A673 (cell line): ENCODE data around the gene MXD3. TPM values are rescaled to one million over a fixed set of nuclear protein-coding genes. Genes with fewer than 3 reads are reported as not detected.

Source experiments
- BruUV-seq: library from RNA; stranded (reverse); fragments of 400-500 nt; replicated peaks from 2 replicates; lab custom pipeline; 2021; lab: Mats Ljungman, UMichigan
- CTCF ChIA-PET: fragments of 300-600 bp; sonication (Branson Sonifier 250); formaldehyde crosslinking; loops from one replicate; lab custom pipeline; 2022; ENCODE audit warnings: antibody characterized with exemption; lab: Charles Lee
- POLR2A ChIA-PET: fragments of 300-600 bp; sonication (Branson Sonifier 250); formaldehyde crosslinking; loops from one replicate; lab custom pipeline; 2022; ENCODE audit warnings: antibody characterized with exemption; ENCODE audit not compliant: low non-redundant PET; lab: Charles Lee
- DNase-seq: peaks from one replicate; pipeline ENCODE4 v3.0.0-alpha.2; 2015; ENCODE audit warnings: low spot score
- H3K27ac ChIP-seq: fragments of 200-600 bp; sonication (generic); 2 replicates; pipeline ENCODE4 v1.5.1; 2016; ENCODE audit warnings: mixed run types, low read depth, mild to moderate bottlenecking, mixed read lengths, antibody characterized with exemption, low read length; ENCODE audit not compliant: poor library complexity, severe bottlenecking
- H3K27me3 ChIP-seq: fragments of 200-600 bp; sonication (generic); replicated peaks from 2 replicates; pipeline ENCODE4 v1.6.1; 2017; ENCODE audit warnings: mixed run types, low read depth, mild to moderate bottlenecking, mixed read lengths, antibody characterized with exemption, low read length; ENCODE audit not compliant: insufficient read depth, poor library complexity
- H3K36me3 ChIP-seq: fragments of 200-600 bp; sonication (generic); 2 replicates; pipeline ENCODE4 v1.6.1; 2016; ENCODE audit warnings: mixed run types, mild to moderate bottlenecking, mixed read lengths, antibody characterized with exemption, low read length; ENCODE audit not compliant: insufficient read depth, poor library complexity, severe bottlenecking
- H3K4me1 ChIP-seq: fragments of 200-600 bp; sonication (generic); 2 replicates; pipeline ENCODE4 v1.6.1; 2017; ENCODE audit warnings: mixed run types, mild to moderate bottlenecking, mixed read lengths, antibody characterized with exemption, low read length; ENCODE audit not compliant: insufficient read depth, poor library complexity, severe bottlenecking
- H3K4me3 ChIP-seq: fragments of 200-600 bp; sonication (generic); 2 replicates; pipeline ENCODE4 v1.5.1; 2016; ENCODE audit warnings: low read depth, mixed run types, mild to moderate bottlenecking, mixed read lengths, low read length; ENCODE audit not compliant: poor library complexity, severe bottlenecking
- H3K9me3 ChIP-seq: fragments of 200-600 bp; sonication (generic); 2 replicates; pipeline ENCODE4 v1.6.1; 2016; ENCODE audit warnings: mixed run types, low read depth, mild to moderate bottlenecking, mixed read lengths, antibody characterized with exemption, low read length; ENCODE audit not compliant: poor library complexity, severe bottlenecking
- EZH2 ChIP-seq: fragments of 200-600 bp; sonication (generic); IDR thresholded peaks from 2 replicates; pipeline ENCODE4 v1.6.1; 2017; ENCODE audit warnings: borderline replicate concordance, low read depth, mild to moderate bottlenecking, mixed read lengths, antibody characterized with exemption, low read length; ENCODE audit not compliant: poor library complexity, severe bottlenecking
- intact Hi-C: fragments of 100-400 bp; cut with micrococcal nuclease; formaldehyde crosslinking; loops from one replicate; pipeline ENCODE4 v1.10.0; 2022; ENCODE audit not compliant: unreplicated experiment
- total RNA-seq: library from RNA; stranded (reverse); gene quantifications from 2 replicates; pipeline ENCODE4 v1.2.3, GENCODE V29; 2021
- TF ChIP-seq, protein P1 (sequence below): fragments of 300-800, 200-600 bp; sonication (generic); conservative IDR thresholded peaks from 2 replicates; pipeline ENCODE4 v1.5.1; 2017; ENCODE audit warnings: low read depth, mild to moderate bottlenecking, antibody characterized with exemption, low read length, moderate library complexity, mixed read lengths

Gene MXD3
- total RNA-seq, 1 experiment from 2014 or later = 15.1 TPM

DNA sequence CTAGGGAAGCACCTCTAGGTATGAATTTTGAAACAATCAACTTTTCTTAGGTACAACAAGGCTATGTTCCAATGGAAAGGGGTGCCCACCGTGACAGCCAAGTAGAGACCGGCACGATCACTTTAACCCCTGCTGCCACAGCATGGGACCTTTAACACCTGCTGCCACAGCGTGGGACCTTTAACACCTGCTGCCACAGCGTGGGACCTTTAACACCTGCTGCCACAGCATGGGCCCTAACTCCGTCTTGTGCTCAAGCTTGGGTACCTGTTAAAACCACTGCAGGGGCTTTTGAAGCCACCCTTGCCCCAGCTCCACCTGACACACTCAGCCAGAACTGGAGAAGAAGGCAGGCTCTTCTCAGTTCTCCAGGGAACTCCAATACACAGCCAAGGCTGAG lies 18.2 kb upstream of the MXD3 start:
- BruUV-seq = no TSS peak
- H3K4me1 ChIP-seq = no peaks in the 10 kb centered on the region
- H3K9me3 ChIP-seq = no peaks in the 10 kb centered on the region
- no peak overlapping the region for H3K27ac ChIP-seq
- no peaks in the 10 kb centered on the region for H3K27me3 ChIP-seq
- ChIA-PET CTCF (no interaction called here), POLR2A (no interaction called here)
- H3K36me3 ChIP-seq = peaks cover 18% of the 10 kb centered on the region
- no peak for DNase-seq
- TF ChIP-seq, protein P1, sequence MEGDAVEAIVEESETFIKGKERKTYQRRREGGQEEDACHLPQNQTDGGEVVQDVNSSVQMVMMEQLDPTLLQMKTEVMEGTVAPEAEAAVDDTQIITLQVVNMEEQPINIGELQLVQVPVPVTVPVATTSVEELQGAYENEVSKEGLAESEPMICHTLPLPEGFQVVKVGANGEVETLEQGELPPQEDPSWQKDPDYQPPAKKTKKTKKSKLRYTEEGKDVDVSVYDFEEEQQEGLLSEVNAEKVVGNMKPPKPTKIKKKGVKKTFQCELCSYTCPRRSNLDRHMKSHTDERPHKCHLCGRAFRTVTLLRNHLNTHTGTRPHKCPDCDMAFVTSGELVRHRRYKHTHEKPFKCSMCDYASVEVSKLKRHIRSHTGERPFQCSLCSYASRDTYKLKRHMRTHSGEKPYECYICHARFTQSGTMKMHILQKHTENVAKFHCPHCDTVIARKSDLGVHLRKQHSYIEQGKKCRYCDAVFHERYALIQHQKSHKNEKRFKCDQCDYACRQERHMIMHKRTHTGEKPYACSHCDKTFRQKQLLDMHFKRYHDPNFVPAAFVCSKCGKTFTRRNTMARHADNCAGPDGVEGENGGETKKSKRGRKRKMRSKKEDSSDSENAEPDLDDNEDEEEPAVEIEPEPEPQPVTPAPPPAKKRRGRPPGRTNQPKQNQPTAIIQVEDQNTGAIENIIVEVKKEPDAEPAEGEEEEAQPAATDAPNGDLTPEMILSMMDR = no peak
- no peak for TF ChIP-seq EZH2
- H3K4me3 ChIP-seq = no peak overlapping the region
- intact Hi-C loops = no loop called here

DNA sequence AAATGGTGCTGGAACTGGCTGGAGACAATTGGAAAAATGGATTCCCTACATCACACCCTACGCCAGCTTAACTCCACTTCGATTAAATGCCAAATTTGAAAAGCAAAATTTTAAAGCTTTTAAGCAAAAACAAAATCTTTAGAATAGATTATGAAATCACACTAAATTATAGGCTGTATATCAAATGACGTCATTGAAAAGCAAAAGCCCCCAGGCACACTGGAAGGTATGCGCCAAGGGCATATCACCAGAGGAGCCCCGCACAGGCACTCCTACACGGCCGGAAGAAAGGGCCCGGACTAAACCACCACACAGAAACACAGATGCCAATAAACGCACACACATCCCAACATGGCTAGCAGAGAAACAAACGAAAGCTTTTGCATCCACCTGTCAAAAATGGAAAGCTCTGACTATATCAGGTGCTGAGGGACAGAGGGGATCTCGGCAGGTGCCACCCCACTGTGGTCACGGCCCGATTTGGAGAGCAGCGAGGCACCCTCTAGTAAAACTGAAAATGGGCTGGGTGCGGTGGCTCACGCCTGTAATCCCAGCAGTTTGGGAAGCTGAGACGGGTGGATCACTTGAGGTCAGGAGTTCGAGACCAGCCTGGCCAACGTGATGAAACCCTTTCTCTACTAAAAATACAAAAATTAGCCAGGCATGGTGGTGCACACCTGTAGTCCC lies 17.0 kb upstream of the MXD3 start:
- H3K27me3 ChIP-seq = no peaks in the 10 kb centered on the region
- ChIA-PET CTCF (no interaction called here), POLR2A (interaction anchor here (0.6 kb wide), 2 partner anchors 22 to 31 kb away, joined by 3 to 4 read pairs; no protein-coding TSS in a partner anchor)
- H3K27ac ChIP-seq = no peak overlapping the region
- H3K4me3 ChIP-seq = no peak overlapping the region
- BruUV-seq = no TSS peak
- no peak for DNase-seq
- TF ChIP-seq EZH2 = no peak
- TF ChIP-seq, protein P1 = no peak
- intact Hi-C loops = no loop called here
- peaks cover 7% of the 10 kb centered on the region for H3K36me3 ChIP-seq
- no peaks in the 10 kb centered on the region for H3K4me1 ChIP-seq
- H3K9me3 ChIP-seq = no peaks in the 10 kb centered on the region

DNA sequence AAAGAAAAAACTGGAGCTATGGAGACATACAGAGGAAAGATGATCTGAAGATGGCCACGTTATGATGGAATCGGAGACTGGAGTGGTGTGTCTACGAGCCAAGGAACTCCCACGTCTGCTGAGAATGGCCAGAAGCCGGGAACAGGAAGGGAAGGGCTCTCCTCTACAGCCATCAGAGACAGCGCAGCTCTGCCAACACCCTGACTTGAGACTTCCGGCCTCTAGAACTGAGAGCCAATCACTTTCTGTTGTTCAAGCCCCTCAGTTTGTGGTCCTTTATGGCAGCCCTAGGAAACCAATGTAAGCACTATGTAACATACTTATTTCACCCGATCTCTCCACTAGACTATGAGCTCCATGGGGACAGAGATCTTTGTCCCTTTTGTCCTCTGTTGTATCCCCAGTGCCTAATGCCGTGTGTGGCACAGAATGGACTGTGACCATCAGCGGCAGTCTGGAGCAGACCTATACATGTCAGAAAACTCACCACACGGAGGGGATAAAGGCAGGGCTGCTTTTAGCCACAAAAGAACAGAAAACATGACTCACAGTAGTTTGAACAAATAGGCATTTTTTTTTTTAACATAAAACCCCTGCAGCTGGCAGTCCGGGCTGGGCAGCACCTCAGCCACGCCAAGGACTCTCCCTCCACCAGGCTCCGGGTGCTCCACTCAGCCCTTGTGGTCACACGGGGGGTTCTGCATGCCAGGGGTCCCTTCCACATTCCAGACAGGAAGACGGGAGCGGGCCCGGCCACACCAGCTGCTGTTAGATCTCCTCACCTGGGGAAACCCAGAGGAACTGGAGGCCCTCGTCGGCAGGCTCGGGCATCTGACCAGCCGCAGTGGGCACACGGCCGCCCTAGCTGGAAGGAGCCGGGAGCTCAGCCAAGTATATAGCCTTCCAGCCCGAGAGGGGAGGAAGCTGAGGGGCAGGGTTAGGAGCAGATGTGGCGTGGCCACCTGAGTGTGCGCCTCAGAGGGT lies 16.1 kb upstream of the MXD3 start:
- CTCF ChIA-PET = no interaction called here
- H3K4me1 ChIP-seq = no peaks in the 10 kb centered on the region
- no peak overlapping the region for H3K27ac ChIP-seq
- no peak for DNase-seq
- H3K9me3 ChIP-seq = no peaks in the 10 kb centered on the region
- intact Hi-C loops = no loop called here
- POLR2A ChIA-PET = no interaction called here
- H3K27me3 ChIP-seq = no peaks in the 10 kb centered on the region
- no peak for TF ChIP-seq EZH2
- TF ChIP-seq, protein P1 = no peak
- no peak overlapping the region for H3K4me3 ChIP-seq
- H3K36me3 ChIP-seq = no peaks in the 10 kb centered on the region
- no TSS peak for BruUV-seq
